ENCODE results near the gene DGKQ.

DNA sequence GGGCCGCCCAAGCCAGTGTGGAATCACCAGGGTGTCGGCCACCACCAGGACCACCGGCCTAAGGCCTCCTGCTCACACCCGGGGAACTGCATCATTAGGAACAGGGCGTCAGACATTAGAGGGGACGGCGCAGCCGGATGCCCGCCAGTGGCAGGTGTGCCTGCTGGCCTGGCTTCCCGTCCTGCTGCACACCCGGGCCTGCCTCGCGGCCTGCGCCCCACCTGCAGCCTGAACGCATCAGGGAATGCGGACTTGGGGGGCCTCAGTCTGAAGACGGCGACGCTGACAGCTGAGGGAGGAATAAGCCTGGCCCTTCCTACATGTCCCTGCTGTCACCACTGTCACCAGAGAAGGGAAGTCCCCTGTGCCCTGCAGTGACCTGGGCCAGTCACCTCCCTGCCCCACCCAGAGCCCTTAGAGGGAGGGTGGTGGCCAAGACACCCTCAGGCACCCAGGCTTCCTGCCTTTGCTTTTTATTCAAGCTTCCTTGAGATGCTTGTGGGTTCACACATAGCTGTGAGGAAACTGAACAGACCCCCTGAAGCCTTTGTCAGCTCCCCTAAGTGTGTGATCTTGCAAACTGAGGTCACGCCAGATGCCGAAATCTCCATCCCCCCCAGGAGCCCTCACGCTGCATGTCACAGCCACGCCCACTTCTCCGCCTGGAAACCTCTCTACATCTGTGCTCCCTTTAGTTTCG, 3.2 kb downstream of the DGKQ start:
- no peak for TF ChIP-seq CTCF (IDR thresholded peaks at IDR 0.05; ENCODE audit: low read depth, low read length, poor library complexity, severe bottlenecking)
- TF ChIP-seq EZH2phosphoT487 (IDR thresholded peaks at IDR 0.05; ENCODE audit: borderline replicate concordance, low read length), result no peak

All from DOHH2 (cell line).